Activated naive CD8-positive, alpha-beta T cell (primary cell): ENCODE data around the gene ITPR2.

Experiments
- H3K27ac Mint-ChIP-seq: one replicate; pipeline ENCODE4 v1.8.0; 2021; ENCODE audit warnings: mixed read lengths
- H3K27me3 Mint-ChIP-seq: one replicate; pipeline ENCODE4 v1.8.0; 2021; ENCODE audit warnings: mixed read lengths
- H3K36me3 Mint-ChIP-seq: one replicate; pipeline ENCODE4 v1.8.0; 2021; ENCODE audit warnings: mixed read lengths
- H3K4me1 Mint-ChIP-seq: one replicate; pipeline ENCODE4 v1.8.0; 2021; ENCODE audit warnings: low read depth, mixed read lengths
- H3K4me3 Mint-ChIP-seq: one replicate; pipeline ENCODE4 v1.8.0; 2021; ENCODE audit warnings: mild to moderate bottlenecking, mixed read lengths
- H3K9me3 Mint-ChIP-seq: one replicate; pipeline ENCODE4 v1.8.0; 2021; ENCODE audit warnings: low read depth, mixed read lengths

The ITPR2 gene

GRCh38 chr12:26303418-26303817 lies 529.6 kb downstream of the ITPR2 start:
- no peak overlapping the region for H3K27ac Mint-ChIP-seq
- no peaks in the 10 kb centered on the region for H3K27me3 Mint-ChIP-seq
- H3K4me1 Mint-ChIP-seq: peaks cover 14% of the 10 kb centered on the region
- no peak overlapping the region for H3K4me3 Mint-ChIP-seq
- no peaks in the 10 kb centered on the region for H3K9me3 Mint-ChIP-seq
- H3K36me3 Mint-ChIP-seq: no peaks in the 10 kb centered on the region

GRCh38 chr12:26302776-26303175 lies 530.2 kb downstream of the ITPR2 start:
- peaks cover 21% of the 10 kb centered on the region for H3K4me1 Mint-ChIP-seq
- H3K36me3 Mint-ChIP-seq: no peaks in the 10 kb centered on the region
- no peaks in the 10 kb centered on the region for H3K27me3 Mint-ChIP-seq
- H3K4me3 Mint-ChIP-seq: no peak overlapping the region
- no peak overlapping the region for H3K27ac Mint-ChIP-seq
- no peaks in the 10 kb centered on the region for H3K9me3 Mint-ChIP-seq

GRCh38 chr12:26299751-26300150 lies 533.2 kb downstream of the ITPR2 start:
- H3K4me1 Mint-ChIP-seq: peaks cover 22% of the 10 kb centered on the region
- no peak overlapping the region for H3K27ac Mint-ChIP-seq
- peak overlapping the region; percentile 9 for H3K4me3 Mint-ChIP-seq
- no peaks in the 10 kb centered on the region for H3K36me3 Mint-ChIP-seq
- no peaks in the 10 kb centered on the region for H3K9me3 Mint-ChIP-seq
- no peaks in the 10 kb centered on the region for H3K27me3 Mint-ChIP-seq

GRCh38 chr12:26298785-26299621 lies 534.0 kb downstream of the ITPR2 start:
- H3K4me1 Mint-ChIP-seq: peaks cover 22% of the 10 kb centered on the region
- no peaks in the 10 kb centered on the region for H3K36me3 Mint-ChIP-seq
- peak overlapping the region; percentile 11 for H3K4me3 Mint-ChIP-seq
- H3K27ac Mint-ChIP-seq: peak overlapping the region; percentile 8
- no peaks in the 10 kb centered on the region for H3K27me3 Mint-ChIP-seq
- H3K9me3 Mint-ChIP-seq: no peaks in the 10 kb centered on the region

GRCh38 chr12:26297396-26298070 lies 535.5 kb downstream of the ITPR2 start:
- H3K9me3 Mint-ChIP-seq: no peaks in the 10 kb centered on the region
- H3K4me3 Mint-ChIP-seq: no peak overlapping the region
- no peaks in the 10 kb centered on the region for H3K27me3 Mint-ChIP-seq
- H3K27ac Mint-ChIP-seq: no peak overlapping the region
- no peaks in the 10 kb centered on the region for H3K36me3 Mint-ChIP-seq
- peaks cover 22% of the 10 kb centered on the region for H3K4me1 Mint-ChIP-seq

- H3K27ac Mint-ChIP-seq: no peak overlapping the region
- H3K9me3 Mint-ChIP-seq: no peaks in the 10 kb centered on the region
These were observed 538.0 kb downstream of the ITPR2 start for GRCh38 chr12:26295001-26295400.

GRCh38 chr12:26293612-26294011 lies 539.4 kb downstream of the ITPR2 start:
- Mint-ChIP-seq H3K4me1 (peaks cover 9% of the 10 kb centered on the region), H3K9me3 (no peaks in the 10 kb centered on the region), H3K36me3 (no peaks in the 10 kb centered on the region), H3K27ac (no peak overlapping the region), H3K27me3 (no peaks in the 10 kb centered on the region), H3K4me3 (no peak overlapping the region)

More at GRCh38 chr12:26295001-26295400, 538.0 kb downstream of the ITPR2 start:
- Mint-ChIP-seq H3K4me3 (no peak overlapping the region), H3K36me3 (no peaks in the 10 kb centered on the region), H3K4me1 (peaks cover 22% of the 10 kb centered on the region), H3K27me3 (no peaks in the 10 kb centered on the region)

- H3K4me1 Mint-ChIP-seq: no peaks in the 10 kb centered on the region
- H3K9me3 Mint-ChIP-seq: no peaks in the 10 kb centered on the region
- no peaks in the 10 kb centered on the region for H3K36me3 Mint-ChIP-seq
- H3K27me3 Mint-ChIP-seq: no peaks in the 10 kb centered on the region
- H3K27ac Mint-ChIP-seq: no peak overlapping the region
- H3K4me3 Mint-ChIP-seq: no peak overlapping the region
These were observed 540.4 kb downstream of the ITPR2 start for GRCh38 chr12:26292596-26292995.

GRCh38 chr12:26290565-26290964 lies 542.4 kb downstream of the ITPR2 start:
- no peaks in the 10 kb centered on the region for H3K9me3 Mint-ChIP-seq
- no peaks in the 10 kb centered on the region for H3K36me3 Mint-ChIP-seq
- H3K4me1 Mint-ChIP-seq: no peaks in the 10 kb centered on the region

GRCh38 chr12:26287671-26288381 lies 545.2 kb downstream of the ITPR2 start:
- Mint-ChIP-seq H3K4me3 (no peak overlapping the region), H3K27ac (no peak overlapping the region), H3K4me1 (no peaks in the 10 kb centered on the region), H3K27me3 (no peaks in the 10 kb centered on the region), H3K36me3 (no peaks in the 10 kb centered on the region), H3K9me3 (no peaks in the 10 kb centered on the region)

More at GRCh38 chr12:26290565-26290964, 542.4 kb downstream of the ITPR2 start:
- H3K27me3 Mint-ChIP-seq: no peaks in the 10 kb centered on the region
- no peak overlapping the region for H3K27ac Mint-ChIP-seq
- no peak overlapping the region for H3K4me3 Mint-ChIP-seq
